GM23338 (cell line): ENCODE data around the gene COL26A1.

ENCODE experiments used
- TF ChIP-seq, protein P1 (sequence below), 2 experiments: fragments of 200-600 bp in 1 of 2; sonication (generic) in 1 of 2; conservative IDR thresholded peaks; 2 replicates each; pipeline versions ENCODE4 v1.5.1 to v1.6.1; 2016 to 2017; ENCODE audit warnings: antibody characterized with exemption in 2 of 2, low read depth in 2 of 2, mild to moderate bottlenecking in 2 of 2, moderate library complexity in 1 of 2
- TF ChIP-seq, protein P2 (sequence below): IDR thresholded peaks from 2 replicates; pipeline ENCODE4 v1.6.1; 2016; ENCODE audit warnings: antibody characterized with exemption
- TF ChIP-seq, protein P3 (sequence below): IDR thresholded peaks from one replicate; pipeline ENCODE4 v1.6.1; 2018; ENCODE audit warnings: antibody characterized with exemption; ENCODE audit not compliant: unreplicated experiment

DNA sequence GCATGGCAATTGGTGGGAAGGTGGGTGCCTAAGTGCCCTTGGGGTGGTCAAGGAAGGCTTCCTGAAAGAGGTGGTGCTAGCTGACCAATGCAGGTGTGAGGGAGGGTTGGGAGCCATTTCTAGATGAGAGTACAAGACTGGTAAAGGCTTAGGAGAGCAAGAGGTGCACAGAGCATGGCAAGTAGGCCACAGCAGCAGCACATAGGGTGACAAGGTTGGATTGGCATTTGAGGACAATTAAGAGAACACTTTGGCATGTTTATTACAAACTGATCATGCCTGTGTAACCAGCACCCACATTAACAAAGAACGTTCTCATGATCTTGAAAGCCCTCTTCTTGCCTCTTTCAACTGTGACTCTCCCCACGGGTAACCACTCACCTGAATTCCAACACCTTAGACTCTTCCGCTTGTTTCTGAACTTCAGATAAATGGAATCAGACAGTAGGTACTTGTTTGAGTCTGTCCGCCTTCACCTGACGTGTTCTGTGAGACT, 158.8 kb downstream of the COL26A1 start:
- TF ChIP-seq, protein P1, sequence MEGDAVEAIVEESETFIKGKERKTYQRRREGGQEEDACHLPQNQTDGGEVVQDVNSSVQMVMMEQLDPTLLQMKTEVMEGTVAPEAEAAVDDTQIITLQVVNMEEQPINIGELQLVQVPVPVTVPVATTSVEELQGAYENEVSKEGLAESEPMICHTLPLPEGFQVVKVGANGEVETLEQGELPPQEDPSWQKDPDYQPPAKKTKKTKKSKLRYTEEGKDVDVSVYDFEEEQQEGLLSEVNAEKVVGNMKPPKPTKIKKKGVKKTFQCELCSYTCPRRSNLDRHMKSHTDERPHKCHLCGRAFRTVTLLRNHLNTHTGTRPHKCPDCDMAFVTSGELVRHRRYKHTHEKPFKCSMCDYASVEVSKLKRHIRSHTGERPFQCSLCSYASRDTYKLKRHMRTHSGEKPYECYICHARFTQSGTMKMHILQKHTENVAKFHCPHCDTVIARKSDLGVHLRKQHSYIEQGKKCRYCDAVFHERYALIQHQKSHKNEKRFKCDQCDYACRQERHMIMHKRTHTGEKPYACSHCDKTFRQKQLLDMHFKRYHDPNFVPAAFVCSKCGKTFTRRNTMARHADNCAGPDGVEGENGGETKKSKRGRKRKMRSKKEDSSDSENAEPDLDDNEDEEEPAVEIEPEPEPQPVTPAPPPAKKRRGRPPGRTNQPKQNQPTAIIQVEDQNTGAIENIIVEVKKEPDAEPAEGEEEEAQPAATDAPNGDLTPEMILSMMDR (conservative IDR thresholded peaks at IDR 0.05; ENCODE audit: low read depth in 2 of 2), result no peak
- TF ChIP-seq, protein P2, sequence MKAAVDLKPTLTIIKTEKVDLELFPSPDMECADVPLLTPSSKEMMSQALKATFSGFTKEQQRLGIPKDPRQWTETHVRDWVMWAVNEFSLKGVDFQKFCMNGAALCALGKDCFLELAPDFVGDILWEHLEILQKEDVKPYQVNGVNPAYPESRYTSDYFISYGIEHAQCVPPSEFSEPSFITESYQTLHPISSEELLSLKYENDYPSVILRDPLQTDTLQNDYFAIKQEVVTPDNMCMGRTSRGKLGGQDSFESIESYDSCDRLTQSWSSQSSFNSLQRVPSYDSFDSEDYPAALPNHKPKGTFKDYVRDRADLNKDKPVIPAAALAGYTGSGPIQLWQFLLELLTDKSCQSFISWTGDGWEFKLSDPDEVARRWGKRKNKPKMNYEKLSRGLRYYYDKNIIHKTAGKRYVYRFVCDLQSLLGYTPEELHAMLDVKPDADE, result no peak
- TF ChIP-seq, protein P3, sequence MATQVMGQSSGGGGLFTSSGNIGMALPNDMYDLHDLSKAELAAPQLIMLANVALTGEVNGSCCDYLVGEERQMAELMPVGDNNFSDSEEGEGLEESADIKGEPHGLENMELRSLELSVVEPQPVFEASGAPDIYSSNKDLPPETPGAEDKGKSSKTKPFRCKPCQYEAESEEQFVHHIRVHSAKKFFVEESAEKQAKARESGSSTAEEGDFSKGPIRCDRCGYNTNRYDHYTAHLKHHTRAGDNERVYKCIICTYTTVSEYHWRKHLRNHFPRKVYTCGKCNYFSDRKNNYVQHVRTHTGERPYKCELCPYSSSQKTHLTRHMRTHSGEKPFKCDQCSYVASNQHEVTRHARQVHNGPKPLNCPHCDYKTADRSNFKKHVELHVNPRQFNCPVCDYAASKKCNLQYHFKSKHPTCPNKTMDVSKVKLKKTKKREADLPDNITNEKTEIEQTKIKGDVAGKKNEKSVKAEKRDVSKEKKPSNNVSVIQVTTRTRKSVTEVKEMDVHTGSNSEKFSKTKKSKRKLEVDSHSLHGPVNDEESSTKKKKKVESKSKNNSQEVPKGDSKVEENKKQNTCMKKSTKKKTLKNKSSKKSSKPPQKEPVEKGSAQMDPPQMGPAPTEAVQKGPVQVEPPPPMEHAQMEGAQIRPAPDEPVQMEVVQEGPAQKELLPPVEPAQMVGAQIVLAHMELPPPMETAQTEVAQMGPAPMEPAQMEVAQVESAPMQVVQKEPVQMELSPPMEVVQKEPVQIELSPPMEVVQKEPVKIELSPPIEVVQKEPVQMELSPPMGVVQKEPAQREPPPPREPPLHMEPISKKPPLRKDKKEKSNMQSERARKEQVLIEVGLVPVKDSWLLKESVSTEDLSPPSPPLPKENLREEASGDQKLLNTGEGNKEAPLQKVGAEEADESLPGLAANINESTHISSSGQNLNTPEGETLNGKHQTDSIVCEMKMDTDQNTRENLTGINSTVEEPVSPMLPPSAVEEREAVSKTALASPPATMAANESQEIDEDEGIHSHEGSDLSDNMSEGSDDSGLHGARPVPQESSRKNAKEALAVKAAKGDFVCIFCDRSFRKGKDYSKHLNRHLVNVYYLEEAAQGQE, result no peak
